GM21723 (cell line): Measurements from ENCODE around the gene ZNF462.

Experiments
- ATAC-seq: cut with Tn5 transposase; IDR thresholded peaks from one replicate; pipeline ENCODE4 v1.9.1; 2021; ENCODE audit warnings: mild to moderate bottlenecking, moderate library complexity; ENCODE audit not compliant: unreplicated experiment

The ZNF462 gene

GRCh38 chr9:106921341-106921899, 58.5 kb downstream of the ZNF462 start:
- ATAC-seq = no peak

GRCh38 chr9:106922026-106922425, 59.1 kb downstream of the ZNF462 start:
- no peak for ATAC-seq

GRCh38 chr9:106925392-106925791, 62.4 kb downstream of the ZNF462 start:
- no peak for ATAC-seq

GRCh38 chr9:106927916-106928315, 65.0 kb downstream of the ZNF462 start:
- ATAC-seq = no peak

GRCh38 chr9:106928350-106928749, 65.4 kb downstream of the ZNF462 start:
- ATAC-seq = no peak

- no peak for ATAC-seq
Observed at GRCh38 chr9:106929471-106930177, 66.7 kb downstream of the ZNF462 start.

GRCh38 chr9:106930477-106930876, 67.5 kb downstream of the ZNF462 start:
- no peak for ATAC-seq

GRCh38 chr9:106931466-106931865, 68.5 kb downstream of the ZNF462 start:
- ATAC-seq = no peak

- ATAC-seq = no peak
Observed at GRCh38 chr9:106932178-106932577, 69.2 kb downstream of the ZNF462 start.

GRCh38 chr9:106932675-106933074, 69.7 kb downstream of the ZNF462 start:
- ATAC-seq = no peak

GRCh38 chr9:106933470-106933869, 70.5 kb downstream of the ZNF462 start:
- no peak for ATAC-seq

- no peak for ATAC-seq
Observed at GRCh38 chr9:106934442-106935238, 71.7 kb downstream of the ZNF462 start.

- ATAC-seq = no peak
Observed at GRCh38 chr9:106936680-106937079, 73.7 kb downstream of the ZNF462 start.

- no peak for ATAC-seq
Observed at GRCh38 chr9:106941916-106942315, 79.0 kb downstream of the ZNF462 start.

GRCh38 chr9:106945727-106946660, 83.0 kb downstream of the ZNF462 start:
- ATAC-seq = no peak

GRCh38 chr9:106947106-106947900, 84.3 kb downstream of the ZNF462 start:
- no peak for ATAC-seq

GRCh38 chr9:106953174-106953573, 90.2 kb downstream of the ZNF462 start:
- no peak for ATAC-seq

GRCh38 chr9:106954558-106954957, 91.6 kb downstream of the ZNF462 start:
- ATAC-seq = no peak

GRCh38 chr9:106954974-106955850, 92.2 kb downstream of the ZNF462 start:
- ATAC-seq = no peak
